SHP77 treated with DMSO at 0.1 percent for 48 hours (cell line): ENCODE measurements around the gene PRDM16.

Source experiments
- DNase-seq: peaks from one replicate; lab custom pipeline; 2025; lab: John Stamatoyannopoulos, UW

PRDM16 gene

GRCh38 chr1:3356827-3357460, 287.9 kb downstream of the PRDM16 start:
- DNase-seq: no peak

- DNase-seq: no peak
Measured at GRCh38 chr1:3357526-3358297, 288.7 kb downstream of the PRDM16 start.

GRCh38 chr1:3359351-3359750, 290.3 kb downstream of the PRDM16 start:
- DNase-seq: no peak

GRCh38 chr1:3359756-3360440, 290.9 kb downstream of the PRDM16 start:
- DNase-seq: no peak

GRCh38 chr1:3360646-3361257, 291.7 kb downstream of the PRDM16 start:
- no peak for DNase-seq

- no peak for DNase-seq
Measured at GRCh38 chr1:3363023-3363422, 294.0 kb downstream of the PRDM16 start.

- no peak for DNase-seq
Measured at GRCh38 chr1:3363756-3364155, 294.8 kb downstream of the PRDM16 start.

- DNase-seq: no peak
Measured at GRCh38 chr1:3364551-3364950, 295.5 kb downstream of the PRDM16 start.

- no peak for DNase-seq
Measured at GRCh38 chr1:3364983-3365382, 296.0 kb downstream of the PRDM16 start.

- DNase-seq: no peak
Measured at GRCh38 chr1:3365523-3366125, 296.6 kb downstream of the PRDM16 start.

- no peak for DNase-seq
Measured at GRCh38 chr1:3366126-3367051, 297.4 kb downstream of the PRDM16 start.

GRCh38 chr1:3367376-3367775, 298.4 kb downstream of the PRDM16 start:
- DNase-seq: no peak

GRCh38 chr1:3368059-3368458, 299.1 kb downstream of the PRDM16 start:
- no peak for DNase-seq

GRCh38 chr1:3368711-3369445, 299.9 kb downstream of the PRDM16 start:
- no peak for DNase-seq

GRCh38 chr1:3369446-3370076, 300.6 kb downstream of the PRDM16 start:
- DNase-seq: no peak

- DNase-seq: no peak
Measured at GRCh38 chr1:3370856-3371703, 302.1 kb downstream of the PRDM16 start.

GRCh38 chr1:3372317-3372716, 303.3 kb downstream of the PRDM16 start:
- no peak for DNase-seq

- DNase-seq: no peak
Measured at GRCh38 chr1:3373175-3373574, 304.2 kb downstream of the PRDM16 start.
